K562 (cell line): ENCODE data around the gene EOLA1.

ENCODE experiments used
- CBX1 ChIP-seq: sonication (generic); IDR thresholded peaks from 2 replicates; pipeline ENCODE4 v1.6.1; 2016; ENCODE audit warnings: antibody characterized with exemption, low read depth, mild to moderate bottlenecking
- CBX2 ChIP-seq: fragments of 200-600 bp; sonication (generic); IDR thresholded peaks from one replicate; pipeline ENCODE4 v1.6.1; 2012; ENCODE audit warnings: mild to moderate bottlenecking, low read length, inconsistent platforms; ENCODE audit not compliant: insufficient read depth, poor library complexity, severe bottlenecking
- EZH2 ChIP-seq: IDR thresholded peaks from 2 replicates; pipeline ENCODE4 v1.6.1; 2012; ENCODE audit warnings: low read depth, mild to moderate bottlenecking, inconsistent platforms, low read length, borderline replicate concordance
- KDM5B ChIP-seq: fragments of 200-600 bp; sonication (generic); IDR thresholded peaks from 2 replicates; pipeline ENCODE4 v1.6.1; 2012; ENCODE audit warnings: low read depth, mild to moderate bottlenecking, moderate library complexity, low read length, control low read depth, inconsistent platforms; ENCODE audit not compliant: insufficient replicate concordance
- POLR2AphosphoS5 ChIP-seq: IDR thresholded peaks from 2 replicates; pipeline ENCODE4 v1.6.1; 2011; ENCODE audit warnings: mild to moderate bottlenecking, low read depth, low read length, moderate library complexity; ENCODE audit not compliant: control insufficient read depth, insufficient read depth
- SUPT5H ChIP-seq: fragments of 450-650 bp; IDR thresholded peaks from 2 replicates; pipeline ENCODE4 v1.6.1; 2016
- ZNF143 ChIP-seq: sonication (generic); formaldehyde crosslinking; IDR thresholded peaks from 2 replicates; pipeline ENCODE4 v1.9.0; 2022; ENCODE audit warnings: mild to moderate bottlenecking, missing genetic modification reagents
- ZNF740 ChIP-seq, 3 experiments: fragments of 200-800 bp in 1 of 3; sonication (Bioruptor generic) in 1 of 3; sonication (generic) in 1 of 3; formaldehyde crosslinking in 1 of 3; IDR thresholded peaks; 2 replicates each; pipeline versions ENCODE4 v1.6.1 to v1.8.0; 2016 to 2022; ENCODE audit warnings: mild to moderate bottlenecking in 2 of 3, missing compliant biosample characterization in 2 of 3, missing genetic modification characterization in 2 of 3, missing genetic modification reagents in 1 of 3
- ZNF75A ChIP-seq: fragments of 450-650 bp; formaldehyde crosslinking; IDR thresholded peaks from 2 replicates; pipeline ENCODE4 v1.4.0; 2020; ENCODE audit warnings: mild to moderate bottlenecking

GRCh38 chrX:149528381-149528780, 12.4 kb upstream of the EOLA1 start:
- TF ChIP-seq ZNF75A (CRISPR knock-in tag) (no peak), KDM5B (no peak), ZNF740 (CRISPR knock-in tag; IDR thresholded peaks at IDR 0.05) (no peak), ZNF740 (tag; IDR thresholded peaks at IDR 0.05) (no peak), ZNF143 (no peak), POLR2AphosphoS5 (no peak), EZH2 (no peak), SUPT5H (no peak), CBX2 (no peak), CBX1 (no peak)
